SK-N-SH treated with all-trans-retinoic acid at 6 μM for 48 hours (cell line): ENCODE results near the gene MIXL1.

ENCODE experiments used
- ATAC-seq: fragments of 200-7000 bp; cut with Tn5 transposase; 3 replicates; pipeline ENCODE4 v1.9.1; 2020; ENCODE audit warnings: mild to moderate bottlenecking, moderate library complexity
- ARNTL ChIP-seq: fragments of 450-650 bp; formaldehyde crosslinking; IDR thresholded peaks from 2 replicates; pipeline ENCODE4 v1.5.0; 2020; ENCODE audit warnings: low read depth, mild to moderate bottlenecking, moderate library complexity, borderline replicate concordance
- BACH2 ChIP-seq: fragments of 250-450 bp; sonication (Bioruptor Pico); IDR thresholded peaks from 2 replicates; pipeline ENCODE4 v1.9.0; 2021; ENCODE audit warnings: mild to moderate bottlenecking, borderline replicate concordance
- CREB5 ChIP-seq: fragments of 250-450 bp; sonication (Bioruptor Pico); IDR thresholded peaks from 2 replicates; pipeline ENCODE4 v1.5.1; 2020; ENCODE audit warnings: low read depth, mild to moderate bottlenecking, moderate library complexity
- CSDC2 ChIP-seq: fragments of 250-450 bp; sonication (Bioruptor Pico); IDR thresholded peaks from 2 replicates; pipeline ENCODE4 v1.5.0; 2020; ENCODE audit warnings: mild to moderate bottlenecking, moderate library complexity
- CSRNP3 ChIP-seq: fragments of 250-450 bp; sonication (Bioruptor Pico); IDR thresholded peaks from 2 replicates; pipeline ENCODE4 v1.5.1; 2021; ENCODE audit warnings: mild to moderate bottlenecking, moderate library complexity
- ESRRG ChIP-seq: fragments of 250-450 bp; sonication (Bioruptor Pico); IDR thresholded peaks from 2 replicates; pipeline ENCODE4 v1.6.1; 2021; ENCODE audit warnings: mild to moderate bottlenecking
- GLIS3 ChIP-seq: fragments of 250-450 bp; sonication (Bioruptor Pico); IDR thresholded peaks from 2 replicates; pipeline ENCODE4 v1.5.0; 2020; ENCODE audit warnings: mild to moderate bottlenecking, moderate library complexity
- ISL1 ChIP-seq: fragments of 250-450 bp; sonication (Bioruptor Pico); IDR thresholded peaks from 2 replicates; pipeline ENCODE4 v2.1.2; 2022; ENCODE audit warnings: mild to moderate bottlenecking, moderate library complexity
- OSR1 ChIP-seq: fragments of 250-450 bp; sonication (Bioruptor Pico); IDR thresholded peaks from 2 replicates; pipeline ENCODE4 v1.8.0; 2022; ENCODE audit warnings: moderate library complexity, mild to moderate bottlenecking, inconsistent platforms
- PATZ1 ChIP-seq: fragments of 250-450 bp; sonication (Bioruptor Pico); IDR thresholded peaks from 2 replicates; pipeline ENCODE4 v1.8.0; 2020; ENCODE audit warnings: mild to moderate bottlenecking, moderate library complexity, borderline replicate concordance
- POU6F1 ChIP-seq: fragments of 250-450 bp; sonication (Bioruptor Pico); IDR thresholded peaks from 2 replicates; pipeline ENCODE4 v1.8.0; 2021; ENCODE audit warnings: low read depth, mild to moderate bottlenecking, moderate library complexity, borderline replicate concordance
- PPARA ChIP-seq: fragments of 250-450 bp; sonication (Bioruptor Pico); IDR thresholded peaks from 2 replicates; pipeline ENCODE4 v1.5.0; 2020; ENCODE audit warnings: mild to moderate bottlenecking, borderline replicate concordance
- RARB ChIP-seq: fragments of 250-450 bp; sonication (Bioruptor Pico); IDR thresholded peaks from 2 replicates; pipeline ENCODE4 v1.8.0; 2021; ENCODE audit warnings: mild to moderate bottlenecking, moderate library complexity
- TCF4 ChIP-seq: fragments of 250-450 bp; sonication (Bioruptor Pico); IDR thresholded peaks from 2 replicates; pipeline ENCODE4 v1.8.0; 2021; ENCODE audit warnings: mild to moderate bottlenecking, moderate library complexity, borderline replicate concordance
- TOX ChIP-seq: fragments of 250-450 bp; sonication (Bioruptor Pico); IDR thresholded peaks from 2 replicates; pipeline ENCODE4 v1.8.0; 2021; ENCODE audit warnings: mild to moderate bottlenecking, moderate library complexity, borderline replicate concordance
- TSHZ2 ChIP-seq: fragments of 250-450 bp; sonication (Bioruptor Pico); IDR thresholded peaks from 2 replicates; pipeline ENCODE4 v1.5.0; 2020; ENCODE audit warnings: mild to moderate bottlenecking, moderate library complexity
- ZC3H10 ChIP-seq: fragments of 250-450 bp; sonication (Bioruptor Pico); IDR thresholded peaks from 2 replicates; pipeline ENCODE4 v1.5.1; 2021; ENCODE audit warnings: mild to moderate bottlenecking, moderate library complexity
- ZNF565 ChIP-seq: fragments of 450-650 bp; formaldehyde crosslinking; conservative IDR thresholded peaks from 2 replicates; pipeline ENCODE4 v1.5.0; 2020; ENCODE audit warnings: low read depth, mild to moderate bottlenecking, moderate library complexity
- ZNF8 ChIP-seq: fragments of 450-650 bp; formaldehyde crosslinking; IDR thresholded peaks from 2 replicates; pipeline ENCODE4 v1.5.0; 2020; ENCODE audit warnings: mild to moderate bottlenecking, moderate library complexity

The MIXL1 gene

GRCh38 chr1:226209307-226210059, 14.0 kb upstream of the MIXL1 start:
- ATAC-seq = peak; percentile 35
- TF ChIP-seq CREB5 (CRISPR knock-in tag) (no peak), ZNF565 (CRISPR knock-in tag) (no peak), BACH2 (no peak), PPARA (CRISPR knock-in tag) (no peak), GLIS3 (no peak), TCF4 (CRISPR knock-in tag) (no peak), OSR1 (CRISPR knock-in tag) (no peak)

GRCh38 chr1:226210571-226211176, 12.8 kb upstream of the MIXL1 start:
- TF ChIP-seq ARNTL (no peak), ZC3H10 (no peak), ISL1 (no peak), POU6F1 (no peak)
- TF ChIP-seq, all 23 proteins: peak for 0
- no peak for ATAC-seq

- ATAC-seq = no peak
Measured at GRCh38 chr1:226211181-226211821, 12.2 kb upstream of the MIXL1 start.

More at GRCh38 chr1:226211181-226211821, 12.2 kb upstream of the MIXL1 start:
- TF ChIP-seq ARNTL (no peak), POU6F1 (no peak), RARB (CRISPR knock-in tag) (no peak), CSRNP3 (no peak), TOX (CRISPR knock-in tag) (no peak), PPARA (CRISPR knock-in tag) (no peak), ZNF8 (no peak), PATZ1 (no peak), OSR1 (CRISPR knock-in tag) (no peak), ESRRG (CRISPR knock-in tag) (no peak), CSDC2 (no peak), CREB5 (CRISPR knock-in tag) (no peak), TSHZ2 (CRISPR knock-in tag) (no peak), GLIS3 (no peak)
- TF ChIP-seq, all 23 proteins: peak for 0
